GM20000 (cell line): Measurements from ENCODE around the gene LTBP4.
A peak's percentile ranks its signal among the peaks of the same experiment; 100 is the strongest.
"Not testable (repeated sequence)": the region's sequence is repeated elsewhere in the genome, so short reads cannot be mapped to it uniquely, and the experiment has no call there.

Source experiments
- DNase-seq: peaks from one replicate; pipeline ENCODE4 v3.0.0; 2012; ENCODE audit warnings: low spot score
- TF ChIP-seq, protein P1 (sequence below): IDR thresholded peaks from 2 replicates; pipeline ENCODE4 v1.5.1; 2012; ENCODE audit warnings: mild to moderate bottlenecking, control low read depth; ENCODE audit errors: extremely low read depth, missing control alignments

LTBP4 gene

DNA sequence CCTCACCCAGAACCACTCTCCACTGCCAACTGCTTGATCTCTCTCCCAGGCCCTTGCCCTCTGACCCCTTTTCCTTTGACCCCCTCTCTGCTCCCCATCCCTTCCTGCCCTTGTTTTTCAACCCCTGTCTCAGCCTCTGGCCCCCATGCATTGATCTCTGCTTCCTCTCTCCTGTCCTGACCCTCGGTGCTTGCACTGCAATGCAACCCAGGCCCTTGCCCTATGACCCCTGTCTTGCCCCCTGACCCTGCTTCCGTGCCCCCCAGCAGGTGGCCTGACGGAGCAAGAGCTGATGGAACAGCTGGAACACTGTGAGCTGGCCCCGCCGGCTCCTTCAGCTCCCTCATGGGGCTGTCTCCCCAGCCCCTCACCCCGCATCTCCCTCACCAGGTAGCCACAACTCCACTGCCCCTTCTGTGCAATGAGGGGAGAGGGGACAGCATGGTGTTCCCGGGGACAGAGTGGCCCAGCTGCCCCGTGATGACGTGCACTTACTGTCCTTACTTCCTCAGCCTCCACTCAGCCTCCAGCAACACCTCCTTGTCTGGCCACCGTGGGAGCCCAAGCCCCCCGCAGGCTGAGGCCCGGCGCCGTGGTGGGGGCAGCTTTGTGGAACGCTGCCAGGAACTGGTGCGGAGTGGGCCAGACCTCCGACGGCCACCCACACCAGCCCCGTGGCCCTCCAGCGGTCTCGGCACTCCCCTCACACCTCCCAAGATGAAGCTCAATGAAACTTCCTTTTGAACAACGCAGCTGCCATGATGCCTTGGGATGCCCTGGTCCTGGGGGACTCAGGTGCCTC lies 10.5 kb upstream of the LTBP4 start:
- no peak for DNase-seq
- TF ChIP-seq, protein P1, sequence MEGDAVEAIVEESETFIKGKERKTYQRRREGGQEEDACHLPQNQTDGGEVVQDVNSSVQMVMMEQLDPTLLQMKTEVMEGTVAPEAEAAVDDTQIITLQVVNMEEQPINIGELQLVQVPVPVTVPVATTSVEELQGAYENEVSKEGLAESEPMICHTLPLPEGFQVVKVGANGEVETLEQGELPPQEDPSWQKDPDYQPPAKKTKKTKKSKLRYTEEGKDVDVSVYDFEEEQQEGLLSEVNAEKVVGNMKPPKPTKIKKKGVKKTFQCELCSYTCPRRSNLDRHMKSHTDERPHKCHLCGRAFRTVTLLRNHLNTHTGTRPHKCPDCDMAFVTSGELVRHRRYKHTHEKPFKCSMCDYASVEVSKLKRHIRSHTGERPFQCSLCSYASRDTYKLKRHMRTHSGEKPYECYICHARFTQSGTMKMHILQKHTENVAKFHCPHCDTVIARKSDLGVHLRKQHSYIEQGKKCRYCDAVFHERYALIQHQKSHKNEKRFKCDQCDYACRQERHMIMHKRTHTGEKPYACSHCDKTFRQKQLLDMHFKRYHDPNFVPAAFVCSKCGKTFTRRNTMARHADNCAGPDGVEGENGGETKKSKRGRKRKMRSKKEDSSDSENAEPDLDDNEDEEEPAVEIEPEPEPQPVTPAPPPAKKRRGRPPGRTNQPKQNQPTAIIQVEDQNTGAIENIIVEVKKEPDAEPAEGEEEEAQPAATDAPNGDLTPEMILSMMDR, result no peak

DNA sequence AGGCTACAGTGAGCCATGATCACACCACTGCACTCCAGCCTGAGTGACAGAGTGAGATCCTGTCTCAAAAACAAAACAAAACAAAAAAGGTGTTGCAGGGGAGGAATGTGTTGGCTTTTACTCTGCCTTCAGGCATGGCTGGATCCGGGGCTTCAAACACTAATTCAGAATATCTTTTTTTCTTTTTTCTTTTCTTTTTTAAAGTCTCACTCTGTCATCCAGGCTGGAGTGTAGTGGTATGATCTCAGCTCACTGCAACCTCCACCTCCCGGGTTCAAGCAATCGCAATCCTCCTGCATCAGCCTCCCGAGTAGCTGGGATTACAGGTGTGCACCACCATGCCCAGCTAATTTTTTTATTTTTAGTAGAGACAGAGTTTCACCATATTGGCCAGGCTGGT lies 9.4 kb upstream of the LTBP4 start:
- not testable (repeated sequence) for DNase-seq

DNA sequence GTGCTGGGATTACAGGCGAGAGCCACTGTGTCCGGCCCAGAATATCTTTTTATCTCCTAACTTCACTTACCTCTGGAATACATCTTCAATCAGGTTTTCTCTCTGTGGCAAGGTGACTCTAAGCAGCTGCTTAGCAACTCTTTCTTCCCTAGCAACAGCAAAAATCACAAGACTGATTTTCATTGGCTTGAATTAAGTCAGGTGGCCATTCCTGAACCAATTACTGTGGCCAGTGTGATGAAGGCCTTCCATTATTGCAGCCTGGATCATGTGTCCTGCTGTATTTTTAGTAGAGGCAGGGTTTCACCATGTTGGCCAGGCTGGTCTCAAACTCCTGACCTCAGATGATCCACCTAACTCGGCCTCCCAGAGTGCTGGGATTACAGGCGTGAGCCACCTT lies 9.0 kb upstream of the LTBP4 start:
- DNase-seq, result peak; percentile 79
- TF ChIP-seq, protein P1, result no peak

DNA sequence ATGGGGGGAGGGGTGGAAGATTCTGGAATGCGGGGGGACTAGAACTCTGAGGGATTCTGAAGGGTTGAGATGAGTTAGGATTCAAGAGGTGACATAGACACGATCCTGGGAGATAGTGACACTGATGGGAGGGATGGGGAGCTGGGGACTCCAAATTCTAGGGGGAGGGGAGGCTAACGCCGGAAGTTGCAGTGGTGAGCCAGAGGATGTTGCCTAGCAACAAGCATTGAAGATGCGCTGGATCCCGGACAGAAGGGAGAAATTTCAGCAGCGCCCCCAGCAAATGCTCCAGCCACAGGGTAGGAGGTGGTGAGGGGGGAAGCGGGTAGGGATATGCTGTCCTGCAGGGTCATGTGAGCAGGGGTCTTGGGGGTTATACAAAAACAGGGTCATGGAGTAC lies 6.9 kb upstream of the LTBP4 start:
- no peak for DNase-seq
- TF ChIP-seq, protein P1, result no peak

DNA sequence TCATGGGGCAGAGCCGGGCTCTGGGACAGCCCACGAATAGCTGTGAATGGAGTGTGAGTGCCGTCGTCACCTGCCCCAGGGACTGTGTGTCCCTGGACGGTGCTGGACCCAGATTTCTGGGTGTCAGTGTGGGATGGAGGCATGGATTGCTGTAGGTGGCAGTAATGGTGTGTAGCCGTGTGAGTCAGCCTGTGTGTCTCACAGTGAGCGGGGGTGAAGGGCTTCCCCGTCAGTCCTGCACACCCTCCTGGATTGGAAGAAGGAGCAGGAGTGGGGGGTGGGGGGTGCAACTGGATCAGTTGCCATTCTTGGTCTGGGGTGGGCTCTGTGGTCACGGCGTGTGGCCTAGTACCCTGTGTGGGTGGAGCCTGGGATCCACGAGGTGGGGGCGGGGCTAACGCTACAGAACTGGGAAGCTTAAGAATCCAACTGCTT lies 6.5 kb upstream of the LTBP4 start:
- TF ChIP-seq, protein P1, result no peak
- DNase-seq, result no peak

DNA sequence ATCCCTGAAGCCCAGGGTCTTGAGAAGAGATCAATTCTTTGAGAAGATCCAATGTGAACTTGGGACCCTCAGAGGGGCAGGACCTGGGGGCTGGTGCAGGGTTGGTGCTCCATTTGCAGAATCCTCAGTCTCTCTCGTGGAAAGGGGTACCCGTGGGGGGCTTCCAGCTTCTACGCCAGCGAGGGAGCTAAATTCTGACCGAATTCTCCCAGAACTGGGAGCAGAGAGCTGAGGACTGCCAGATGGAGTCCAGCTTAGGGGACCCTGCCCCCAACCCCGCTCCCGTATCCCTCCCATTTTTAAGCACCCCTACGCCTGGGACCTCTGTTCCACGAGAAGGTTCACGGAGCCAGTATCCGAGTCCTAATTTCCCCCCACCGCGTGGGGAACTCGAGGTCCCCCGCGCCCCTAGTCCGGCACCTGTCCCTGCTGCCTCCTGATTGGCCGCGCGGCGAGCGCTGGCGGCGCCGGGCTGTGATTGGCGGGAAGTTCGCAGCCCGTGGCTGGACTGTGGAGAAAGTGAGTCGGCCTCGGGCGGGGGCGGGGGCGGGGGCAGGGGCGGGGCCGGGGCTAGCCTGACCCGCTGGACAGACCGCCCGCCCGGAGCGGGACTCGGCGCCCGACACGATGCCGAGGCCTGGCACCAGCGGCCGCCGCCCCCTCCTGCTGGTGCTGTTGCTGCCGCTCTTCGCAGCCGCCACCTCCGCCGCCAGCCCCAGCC lies 4.4 kb upstream of the LTBP4 start:
- TF ChIP-seq, protein P1, result no peak
- no peak for DNase-seq

DNA sequence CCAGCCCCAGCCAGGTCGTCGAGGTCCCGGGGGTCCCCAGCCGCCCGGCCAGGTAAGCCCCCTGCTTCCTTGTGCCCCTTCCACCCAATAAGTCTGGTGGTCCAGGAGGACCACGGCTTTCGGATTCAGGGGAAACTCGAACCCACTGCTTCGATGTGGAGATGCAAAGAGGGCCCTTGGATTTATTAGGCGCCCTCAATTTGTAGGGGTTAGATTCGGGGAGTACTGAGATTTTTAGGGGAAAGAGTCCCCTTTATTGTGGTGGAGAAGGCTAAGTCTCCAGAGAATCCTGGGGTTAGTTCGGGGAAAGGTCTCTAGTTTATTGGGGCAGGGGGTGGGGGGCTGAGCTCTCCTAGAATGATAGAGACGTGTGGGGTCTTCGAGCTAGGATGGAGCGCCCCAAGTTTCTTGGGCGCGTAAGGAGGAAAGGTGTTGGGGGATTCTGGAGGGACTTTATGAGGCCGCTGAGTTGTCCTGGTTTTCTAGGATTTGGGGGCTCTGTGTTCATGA lies 3.8 kb upstream of the LTBP4 start:
- DNase-seq, result no peak
- TF ChIP-seq, protein P1, result no peak
